GM18909 (cell line): ENCODE measurements around the gene SF3B3.
A peak's percentile ranks its signal among the peaks of the same experiment; 100 is the strongest.

Source experiments
- ATAC-seq: cut with Tn5 transposase; IDR thresholded peaks from one replicate; pipeline ENCODE4 v1.9.1; 2021; ENCODE audit warnings: mild to moderate bottlenecking; ENCODE audit not compliant: unreplicated experiment, poor library complexity

Gene SF3B3

DNA sequence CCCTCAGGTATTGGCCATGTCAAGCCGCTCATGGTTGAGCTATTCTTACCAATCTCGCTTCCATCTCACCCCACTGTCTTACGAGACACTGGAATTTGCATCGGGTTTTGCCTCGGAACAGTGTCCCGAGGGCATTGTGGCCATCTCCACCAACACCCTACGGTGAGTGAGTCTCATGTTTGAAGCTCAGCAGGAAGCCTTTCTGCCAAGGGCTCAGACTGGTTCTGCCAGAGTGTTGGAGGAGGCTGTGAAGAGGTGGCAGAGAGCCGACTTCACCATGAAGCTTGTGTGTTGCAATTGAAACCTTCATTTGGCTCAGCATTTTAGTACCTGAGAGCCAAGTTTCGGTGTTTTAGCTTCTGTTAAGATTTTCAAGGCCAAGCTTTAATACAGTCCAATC, 38.0 kb downstream of the SF3B3 start:
- ATAC-seq = no peak

- no peak for ATAC-seq
Measured at GRCh38 chr16:70563636-70564035, 40.0 kb downstream of the SF3B3 start.

DNA sequence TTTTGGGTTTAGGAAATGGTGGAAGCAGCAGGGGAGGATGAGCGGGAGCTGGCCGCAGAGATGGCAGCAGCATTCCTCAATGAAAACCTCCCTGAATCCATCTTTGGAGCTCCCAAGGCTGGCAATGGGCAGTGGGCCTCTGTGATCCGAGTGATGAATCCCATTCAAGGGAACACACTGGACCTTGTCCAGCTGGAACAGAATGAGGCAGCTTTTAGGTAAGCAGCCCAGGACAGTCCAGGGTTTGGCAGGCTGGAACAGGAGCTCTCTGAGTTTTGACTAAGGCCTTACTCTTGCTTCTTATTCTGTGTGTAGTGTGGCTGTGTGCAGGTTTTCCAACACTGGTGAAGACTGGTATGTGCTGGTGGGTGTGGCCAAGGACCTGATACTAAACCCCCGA, 41.4 kb downstream of the SF3B3 start:
- no peak for ATAC-seq

- no peak for ATAC-seq
Measured at GRCh38 chr16:70568601-70569237, 45.1 kb downstream of the SF3B3 start.

DNA sequence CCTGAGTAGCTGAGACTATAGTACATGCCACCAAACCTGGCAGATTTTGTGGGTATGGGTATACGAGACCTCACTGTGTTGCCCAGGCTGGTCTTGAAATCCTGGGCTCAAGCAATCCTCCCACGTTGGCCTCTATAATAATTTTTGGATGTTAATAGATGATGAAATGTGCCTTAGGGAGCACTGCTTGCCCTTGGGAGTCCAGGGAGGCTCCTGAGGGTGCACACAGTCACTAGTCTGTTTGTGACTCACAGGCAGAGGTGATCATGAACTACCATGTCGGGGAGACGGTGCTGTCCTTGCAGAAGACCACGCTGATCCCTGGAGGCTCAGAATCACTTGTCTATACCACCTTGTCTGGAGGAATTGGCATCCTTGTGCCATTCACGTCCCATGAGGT, 46.1 kb downstream of the SF3B3 start:
- ATAC-seq = no peak

- ATAC-seq = no peak
Measured at GRCh38 chr16:70570967-70571570, 47.5 kb downstream of the SF3B3 start.

GRCh38 chr16:70571623-70572022, 48.0 kb downstream of the SF3B3 start:
- ATAC-seq = no peak

- ATAC-seq = no peak
Measured at GRCh38 chr16:70572050-70572925, 48.7 kb downstream of the SF3B3 start.

DNA sequence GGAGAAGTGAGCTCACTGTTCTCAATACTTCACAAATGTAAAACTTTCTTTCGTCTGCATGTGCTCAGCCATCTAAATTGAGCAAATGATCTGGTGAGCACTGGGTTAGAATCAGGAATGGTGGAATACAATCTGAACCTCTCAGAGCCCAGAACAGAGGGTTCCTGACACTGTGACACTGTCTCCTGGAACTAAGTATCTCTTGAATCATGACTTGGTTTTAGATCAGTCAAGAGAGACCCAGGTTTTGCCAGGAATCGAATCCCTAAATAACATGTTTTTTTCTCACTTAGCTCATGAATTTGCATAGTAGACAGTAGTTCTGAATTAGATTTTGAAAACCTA, 49.3 kb downstream of the SF3B3 start:
- ATAC-seq = no peak

- ATAC-seq = no peak
Measured at GRCh38 chr16:70573451-70574121, 50.0 kb downstream of the SF3B3 start.

DNA sequence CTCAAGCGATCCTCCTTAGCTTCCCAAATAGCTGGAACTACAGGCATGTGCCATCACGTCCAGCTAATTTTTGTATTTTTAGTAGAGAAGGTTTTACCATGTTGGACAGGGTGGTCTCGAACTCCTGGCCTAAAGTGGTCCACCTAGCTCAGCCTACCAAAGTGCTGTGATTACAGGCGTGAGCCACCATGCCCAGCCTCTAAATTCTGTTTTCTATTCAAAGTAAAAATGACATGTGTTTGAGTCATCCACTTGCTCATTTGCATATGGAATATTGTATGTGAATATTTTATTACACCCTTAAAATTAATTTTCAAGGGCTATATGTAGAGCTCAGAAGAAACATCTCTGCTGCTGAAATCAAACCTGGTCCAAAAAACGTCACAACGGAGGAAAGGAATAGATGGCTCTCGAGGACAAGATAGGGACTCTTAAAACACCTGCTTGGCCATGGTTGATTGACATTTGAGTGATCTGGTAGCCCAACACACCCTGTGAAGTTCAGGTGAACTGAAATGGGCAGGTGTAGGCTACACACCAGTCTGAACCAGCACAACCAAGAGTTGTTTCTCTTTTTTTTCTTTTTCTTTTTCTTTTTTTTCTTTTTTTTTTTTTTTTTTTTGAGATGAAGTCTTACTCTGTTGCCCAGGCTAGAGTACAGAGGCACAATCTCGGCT, 51.1 kb downstream of the SF3B3 start:
- ATAC-seq = no peak

GRCh38 chr16:70575376-70575775, 51.8 kb downstream of the SF3B3 start:
- ATAC-seq = no peak

DNA sequence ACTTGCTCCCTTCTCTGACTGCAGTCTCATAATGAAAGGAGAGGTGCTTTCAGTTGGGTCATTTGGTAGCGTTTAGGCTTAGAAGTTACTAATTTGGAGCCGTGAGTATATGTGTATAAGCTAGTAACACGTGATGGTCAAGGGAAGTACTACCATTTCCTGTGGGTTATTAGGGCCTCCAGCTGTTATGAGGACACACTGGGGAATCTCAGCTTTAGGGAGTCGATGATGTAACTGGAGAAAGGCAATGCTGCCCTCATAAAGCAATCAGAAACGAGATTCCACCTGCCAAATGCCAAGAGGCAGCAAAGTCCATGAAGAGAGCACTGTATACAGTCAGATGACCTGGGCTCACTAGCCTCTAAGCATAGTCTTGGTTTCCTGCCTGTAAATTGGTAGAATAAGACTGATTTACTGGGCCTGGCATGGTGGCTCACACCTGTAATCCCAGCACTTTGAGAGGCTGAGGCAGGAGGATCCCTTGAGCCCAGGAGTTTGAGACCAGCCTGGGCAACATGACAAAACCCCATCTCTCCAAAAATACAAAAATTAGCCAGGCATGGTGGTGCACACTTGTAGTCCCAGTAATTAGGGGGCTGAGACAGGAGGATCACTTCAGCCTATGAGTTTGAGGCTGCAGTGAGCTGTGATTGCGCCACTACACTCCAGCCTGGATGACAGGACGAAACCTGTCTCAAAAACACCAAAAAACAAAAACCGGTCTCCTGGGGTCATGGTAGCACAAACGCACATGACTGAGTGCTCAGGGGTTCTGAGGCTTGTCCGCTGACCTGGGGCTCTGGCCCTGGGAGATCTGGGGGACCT, 53.0 kb downstream of the SF3B3 start:
- peak; percentile 80 for ATAC-seq

GRCh38 chr16:70577256-70577698, 53.7 kb downstream of the SF3B3 start:
- no peak for ATAC-seq

DNA sequence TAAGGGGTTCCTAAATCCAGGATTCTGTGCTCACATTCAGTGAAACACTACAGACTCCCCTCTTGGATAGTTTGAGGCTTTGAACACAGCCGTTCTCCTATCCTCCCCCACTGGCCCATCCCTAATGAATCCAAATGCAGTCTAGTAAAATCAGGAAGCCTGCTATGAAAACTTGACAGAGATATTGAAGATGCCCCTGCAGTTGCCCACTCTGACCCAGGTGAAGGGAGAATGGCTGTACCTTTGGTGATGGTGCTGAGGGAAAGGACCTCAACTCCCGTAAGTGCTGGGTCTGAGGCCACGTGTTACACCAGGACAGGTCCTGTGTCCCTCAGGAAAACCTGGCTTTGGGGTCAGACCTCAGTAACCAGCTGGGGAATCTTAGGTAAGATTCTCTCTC, 54.4 kb downstream of the SF3B3 start:
- no peak for ATAC-seq

DNA sequence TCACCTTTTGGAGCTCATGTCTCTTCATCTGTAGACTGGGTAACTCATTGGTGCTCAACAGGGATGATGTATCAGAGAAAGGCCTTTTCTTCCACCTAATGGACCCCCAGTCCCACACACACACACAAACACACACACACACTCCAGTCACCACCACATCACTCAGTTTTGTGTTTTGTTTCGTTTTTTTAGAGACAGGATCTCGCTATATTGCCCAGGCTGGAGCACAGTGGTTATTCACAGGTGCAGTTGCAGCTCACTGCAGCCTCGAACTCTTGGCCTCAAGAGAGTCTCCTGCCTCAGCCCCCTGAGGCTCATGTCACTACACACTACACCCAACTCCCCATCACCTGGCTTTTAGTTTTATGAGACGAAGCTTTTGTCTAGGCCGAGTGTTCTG, 55.6 kb downstream of the SF3B3 start:
- ATAC-seq = no peak

DNA sequence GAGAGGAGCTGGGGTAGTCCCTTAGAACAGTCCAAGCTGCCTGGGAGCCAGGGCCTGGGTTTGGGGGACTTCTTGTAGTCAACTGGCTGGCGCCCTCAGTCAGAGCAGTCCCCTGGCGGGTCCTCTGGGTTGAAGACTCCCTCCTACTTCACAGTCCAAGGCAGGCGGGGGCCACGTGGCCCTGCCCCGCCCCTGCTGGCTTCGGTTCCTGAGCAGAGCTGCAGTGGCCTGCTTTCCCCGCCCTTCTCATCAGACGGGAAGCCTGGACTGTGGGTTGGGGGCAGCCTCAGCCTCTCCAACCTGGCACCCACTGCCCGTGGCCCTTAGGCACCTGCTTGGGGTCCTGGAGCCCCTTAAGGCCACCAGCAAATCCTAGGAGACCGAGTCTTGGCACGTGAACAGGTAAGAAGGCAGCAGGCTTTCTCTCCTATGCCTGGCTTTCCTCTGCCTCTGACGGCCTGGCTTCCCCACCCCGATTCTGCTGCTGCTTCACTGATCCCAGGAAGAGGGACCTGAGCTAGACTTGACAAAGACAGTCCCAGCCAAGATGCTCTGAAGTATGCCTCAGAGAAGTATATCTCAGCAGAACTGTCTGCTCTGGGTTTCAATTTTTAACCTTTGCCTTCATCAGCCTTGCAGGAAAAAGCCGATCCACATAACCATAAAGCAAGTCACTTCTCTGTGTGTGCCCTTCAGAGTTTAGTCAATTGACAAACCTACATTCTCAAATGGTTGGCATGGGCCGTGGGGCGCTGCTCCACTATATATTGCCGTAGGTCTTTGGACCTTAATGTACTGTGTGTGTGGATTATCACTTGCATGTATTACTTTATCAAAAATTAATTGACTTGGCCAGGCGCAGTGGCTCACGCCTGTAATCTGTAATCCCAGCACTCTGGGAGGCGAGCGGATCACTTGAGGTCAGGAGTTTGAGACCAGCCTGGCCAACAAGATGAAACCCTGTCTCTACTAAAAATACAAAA, 56.3 kb downstream of the SF3B3 start:
- no peak for ATAC-seq

- ATAC-seq = no peak
Measured at GRCh38 chr16:70582280-70582978, 58.8 kb downstream of the SF3B3 start.
